ENCODE measurements around the gene SDC3. TPM values are rescaled to one million over a fixed set of nuclear protein-coding genes. Genes with fewer than 3 reads are reported as not detected.

The SDC3 gene
- total RNA-seq, 1 donor from 2014 or later = 15.5 TPM

- DNase-seq = no peak
These were observed 3.6 kb downstream of the SDC3 start for GRCh38 chr1:30904962-30905335.

GRCh38 chr1:30904191-30904961, 4.2 kb downstream of the SDC3 start:
- no peak for DNase-seq

- no peak for DNase-seq
These were observed 5.1 kb downstream of the SDC3 start for GRCh38 chr1:30903343-30904034.

GRCh38 chr1:30902593-30903290, 5.8 kb downstream of the SDC3 start:
- no peak for DNase-seq

GRCh38 chr1:30901798-30902581, 6.6 kb downstream of the SDC3 start:
- no peak for DNase-seq

- no peak for DNase-seq
These were observed 7.5 kb downstream of the SDC3 start for GRCh38 chr1:30900931-30901560.

GRCh38 chr1:30900486-30900885, 8.1 kb downstream of the SDC3 start:
- DNase-seq = no peak

GRCh38 chr1:30899577-30900389, 8.8 kb downstream of the SDC3 start:
- no peak for DNase-seq

GRCh38 chr1:30898031-30898815, 10.3 kb downstream of the SDC3 start:
- DNase-seq = no peak

- DNase-seq = no peak
These were observed 11.7 kb downstream of the SDC3 start for GRCh38 chr1:30896905-30897304.

GRCh38 chr1:30895944-30896660, 12.5 kb downstream of the SDC3 start:
- peak; percentile 36 for DNase-seq

- no peak for DNase-seq
These were observed 13.1 kb downstream of the SDC3 start for GRCh38 chr1:30895382-30895943.

- no peak for DNase-seq
These were observed 14.0 kb downstream of the SDC3 start for GRCh38 chr1:30894508-30894973.

- no peak for DNase-seq
These were observed 14.6 kb downstream of the SDC3 start for GRCh38 chr1:30893776-30894507.

GRCh38 chr1:30892671-30893073, 15.9 kb downstream of the SDC3 start:
- no peak for DNase-seq

GRCh38 chr1:30891227-30891552, 17.4 kb downstream of the SDC3 start:
- no peak for DNase-seq

GRCh38 chr1:30890502-30891226, 17.9 kb downstream of the SDC3 start:
- DNase-seq = no peak

- DNase-seq = no peak
These were observed 19.0 kb downstream of the SDC3 start for GRCh38 chr1:30889511-30889910.
